GM13977 (cell line): ENCODE data around the gene OMA1.

ENCODE experiments used
- DNase-seq: peaks from one replicate; pipeline ENCODE4 v3.0.0; 2012; ENCODE audit warnings: low spot score
- in situ Hi-C: fragments of 300-500 bp; cut with MboI; formaldehyde crosslinking; loops from one replicate; pipeline ENCODE4 v1.12.0; 2022; ENCODE audit warnings: low sequenced_read_pairs, low pct_unique_long_range_greater_than_20kb, mixed read lengths, inconsistent platforms; ENCODE audit not compliant: unreplicated experiment
- TF ChIP-seq, protein P1 (sequence below): IDR thresholded peaks from 2 replicates; pipeline ENCODE4 v1.5.1; 2012; ENCODE audit warnings: mild to moderate bottlenecking, control low read depth; ENCODE audit not compliant: insufficient read depth; ENCODE audit errors: extremely low read depth, missing control alignments

OMA1 gene

DNA sequence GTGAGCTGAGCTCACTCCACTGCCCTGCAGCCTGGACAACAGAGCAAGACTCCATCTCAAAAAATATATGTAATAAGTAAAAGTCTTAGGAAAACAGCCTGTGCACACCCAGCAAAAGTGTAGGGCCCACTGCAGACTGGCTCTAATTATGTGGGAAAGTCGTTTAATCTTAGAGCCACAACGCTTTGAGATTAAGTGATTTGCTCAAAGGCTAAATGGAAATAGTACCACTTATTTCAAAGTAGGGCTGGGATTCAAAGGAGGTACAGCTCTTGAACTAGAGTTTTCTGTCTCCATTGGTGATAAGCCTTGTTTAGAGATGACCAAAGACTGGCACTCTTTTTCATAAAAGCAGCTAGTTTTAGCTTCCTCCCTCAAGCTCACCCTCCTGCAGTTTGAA is 28.3 kb upstream of the OMA1 start:
- in situ Hi-C loops: no loop called here
- no peak for DNase-seq
- TF ChIP-seq, protein P1, sequence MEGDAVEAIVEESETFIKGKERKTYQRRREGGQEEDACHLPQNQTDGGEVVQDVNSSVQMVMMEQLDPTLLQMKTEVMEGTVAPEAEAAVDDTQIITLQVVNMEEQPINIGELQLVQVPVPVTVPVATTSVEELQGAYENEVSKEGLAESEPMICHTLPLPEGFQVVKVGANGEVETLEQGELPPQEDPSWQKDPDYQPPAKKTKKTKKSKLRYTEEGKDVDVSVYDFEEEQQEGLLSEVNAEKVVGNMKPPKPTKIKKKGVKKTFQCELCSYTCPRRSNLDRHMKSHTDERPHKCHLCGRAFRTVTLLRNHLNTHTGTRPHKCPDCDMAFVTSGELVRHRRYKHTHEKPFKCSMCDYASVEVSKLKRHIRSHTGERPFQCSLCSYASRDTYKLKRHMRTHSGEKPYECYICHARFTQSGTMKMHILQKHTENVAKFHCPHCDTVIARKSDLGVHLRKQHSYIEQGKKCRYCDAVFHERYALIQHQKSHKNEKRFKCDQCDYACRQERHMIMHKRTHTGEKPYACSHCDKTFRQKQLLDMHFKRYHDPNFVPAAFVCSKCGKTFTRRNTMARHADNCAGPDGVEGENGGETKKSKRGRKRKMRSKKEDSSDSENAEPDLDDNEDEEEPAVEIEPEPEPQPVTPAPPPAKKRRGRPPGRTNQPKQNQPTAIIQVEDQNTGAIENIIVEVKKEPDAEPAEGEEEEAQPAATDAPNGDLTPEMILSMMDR: no peak

DNA sequence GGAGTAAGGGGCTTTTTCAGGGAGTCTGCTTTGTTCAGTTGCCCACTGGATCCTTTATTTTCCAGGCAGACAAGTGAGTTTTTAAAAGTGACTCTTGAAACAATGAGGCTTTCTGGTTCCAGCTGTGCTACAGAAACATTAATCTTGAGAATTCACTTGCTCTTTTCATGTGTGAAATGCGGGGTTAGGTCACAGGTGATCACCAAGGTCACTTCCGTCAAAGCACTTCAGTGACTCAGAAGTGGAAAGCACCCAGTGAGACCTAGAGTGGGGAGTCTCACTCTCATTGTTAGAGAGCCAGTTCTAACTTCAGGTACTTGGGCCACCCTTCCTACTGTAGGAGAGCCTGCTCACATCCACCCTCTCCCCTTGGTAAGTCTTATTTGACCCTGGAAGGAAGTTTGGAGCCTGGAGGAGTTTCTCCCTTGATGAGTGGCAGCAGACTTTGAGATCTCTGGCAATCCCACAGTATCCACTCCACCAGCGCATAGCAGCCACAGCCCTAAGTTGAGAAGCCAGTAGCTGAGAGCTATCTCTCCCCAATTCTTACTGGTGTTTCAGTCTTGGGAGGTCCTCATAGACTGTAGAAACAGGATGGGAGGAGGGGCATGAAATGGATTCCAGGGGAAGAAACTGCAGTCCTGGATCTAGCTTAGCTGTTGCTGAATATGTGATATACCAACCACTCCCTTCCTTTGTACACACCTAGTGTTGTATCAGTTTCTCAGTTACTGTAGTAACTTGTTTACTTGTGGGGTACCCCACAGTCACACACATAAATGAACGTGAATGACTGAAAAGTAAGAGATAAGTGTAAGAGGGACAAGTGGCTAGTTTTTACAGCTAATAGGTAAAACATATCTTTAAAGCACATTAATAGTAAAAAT is 27.4 kb upstream of the OMA1 start:
- in situ Hi-C loops: no loop called here
- DNase-seq: peak; percentile 71
- TF ChIP-seq, protein P1: no peak

DNA sequence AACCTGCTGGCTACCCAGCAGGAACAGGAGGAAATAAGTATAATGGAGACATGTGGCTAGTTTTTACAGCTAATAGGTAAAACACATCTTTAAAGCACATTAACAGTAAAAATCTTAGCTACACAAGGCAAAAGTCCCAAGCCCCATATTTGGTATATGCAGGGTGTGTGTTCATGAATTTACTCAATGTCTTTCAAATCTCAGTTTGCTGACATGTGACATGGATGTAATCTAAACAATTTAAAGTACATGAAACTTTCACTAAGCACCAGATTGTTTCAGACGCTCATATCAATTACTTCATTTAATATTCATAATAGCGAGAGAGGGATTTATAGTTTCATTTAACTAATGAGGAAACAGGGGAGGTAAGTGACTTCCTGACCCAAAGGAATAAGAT is 26.6 kb upstream of the OMA1 start:
- TF ChIP-seq, protein P1: no peak
- DNase-seq: no peak
- in situ Hi-C loops: no loop called here

DNA sequence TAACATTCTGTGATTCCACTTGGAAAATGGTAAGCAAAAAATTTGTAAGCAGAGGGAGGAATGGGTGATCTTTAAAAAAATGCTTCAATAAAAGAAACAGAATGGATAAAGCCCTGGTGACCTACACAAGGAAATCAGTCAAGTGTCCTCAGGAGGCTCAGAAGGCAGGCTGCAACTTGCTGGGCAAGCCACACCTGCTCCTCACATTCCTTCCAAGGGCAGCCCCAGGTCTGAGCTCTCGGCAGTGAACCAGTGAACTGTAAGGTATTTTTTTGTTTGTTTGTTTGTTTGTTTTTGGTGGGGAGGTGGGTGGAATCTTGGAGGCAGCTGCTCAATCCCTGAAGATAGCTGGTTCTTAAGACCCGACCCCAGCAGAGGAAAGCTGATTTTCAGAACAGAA is 26.2 kb upstream of the OMA1 start:
- DNase-seq: no peak
- in situ Hi-C loops: no loop called here
- TF ChIP-seq, protein P1: no peak

DNA sequence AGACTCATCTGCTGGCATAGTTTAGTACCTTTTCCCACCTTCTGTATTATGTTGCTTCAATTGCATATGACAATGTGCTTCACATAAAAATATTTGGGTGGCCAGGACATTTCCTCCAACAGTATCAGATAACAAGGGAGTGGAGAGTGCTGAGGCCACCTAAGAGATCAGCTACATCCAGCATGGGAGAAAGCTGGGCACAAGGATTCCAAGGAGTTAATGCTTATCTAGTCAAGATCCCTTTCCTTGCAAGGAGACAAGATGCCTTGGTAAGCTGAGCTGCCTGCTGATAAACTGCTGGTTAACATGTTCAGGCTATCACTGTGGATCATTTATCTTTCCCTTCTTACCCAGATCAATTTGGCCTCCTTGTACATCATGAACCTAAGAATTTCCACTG is 25.1 kb upstream of the OMA1 start:
- in situ Hi-C loops: no loop called here
- no peak for DNase-seq
- TF ChIP-seq, protein P1: no peak

DNA sequence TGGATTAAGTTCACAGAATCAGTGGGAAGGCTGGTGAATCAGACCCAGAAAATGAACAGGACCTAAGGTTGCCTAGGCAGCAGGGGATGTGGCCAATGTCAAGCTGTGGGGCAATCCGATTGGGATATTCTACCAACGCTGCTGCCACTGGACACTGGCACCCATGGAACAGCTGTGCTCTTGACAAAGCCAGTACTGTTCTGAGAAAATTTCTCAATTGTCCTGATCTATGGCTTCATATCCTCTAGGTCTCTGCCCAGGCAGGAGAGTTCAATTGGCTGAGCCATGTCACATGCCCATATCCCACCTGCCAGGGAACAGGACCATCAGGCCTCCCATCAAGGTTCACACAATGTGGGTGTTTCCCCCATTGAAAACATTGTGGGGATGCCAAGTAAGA is 24.3 kb upstream of the OMA1 start:
- no peak for DNase-seq
- in situ Hi-C loops: no loop called here
- TF ChIP-seq, protein P1: no peak
